ENCODE measurements around the gene FADS3.

Gene FADS3

DNA sequence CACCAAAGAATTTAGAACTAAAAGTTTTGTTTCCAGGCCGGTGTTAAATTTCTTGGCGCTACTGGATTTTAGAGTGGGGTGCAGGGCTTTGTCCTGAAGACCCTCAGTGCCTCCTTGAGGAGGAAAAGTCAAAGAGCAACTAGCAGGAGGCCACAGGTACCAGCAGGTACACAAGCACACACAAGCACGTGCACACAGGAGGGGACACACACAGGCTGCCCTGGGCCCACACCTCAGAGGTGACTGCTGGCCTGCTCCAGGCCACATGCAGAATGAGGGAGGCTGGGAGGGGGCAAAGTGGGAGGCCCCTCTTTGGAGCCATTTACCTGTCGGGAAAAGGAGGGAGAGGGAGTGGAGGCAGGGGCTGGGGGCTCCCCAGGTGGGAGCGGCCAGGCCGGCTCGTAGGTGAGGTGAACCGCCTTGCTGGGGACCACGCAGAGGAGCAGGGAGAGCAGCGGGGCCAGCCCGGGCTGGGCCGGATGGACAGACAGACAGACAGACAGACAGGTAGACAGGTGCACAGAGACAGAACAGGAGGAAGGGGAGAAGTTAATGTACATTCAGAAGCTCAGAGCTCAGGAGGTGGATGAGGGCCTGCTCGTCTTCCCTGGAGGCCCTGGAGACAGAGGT lies 13.8 kb upstream of the FADS3 start:
- Histone ChIP-seq H3K9me3 (ENCODE audit: control insufficient read depth in 1 of 2, low read length in 2 of 2) (no peaks in the 10 kb centered on the region), H3K4me1 (ENCODE audit: control insufficient read depth in 1 of 2, insufficient read depth in 2 of 2, low read length in 2 of 2) (peaks cover 4 to 13% of the 10 kb centered on the region in 2 donors)

DNA sequence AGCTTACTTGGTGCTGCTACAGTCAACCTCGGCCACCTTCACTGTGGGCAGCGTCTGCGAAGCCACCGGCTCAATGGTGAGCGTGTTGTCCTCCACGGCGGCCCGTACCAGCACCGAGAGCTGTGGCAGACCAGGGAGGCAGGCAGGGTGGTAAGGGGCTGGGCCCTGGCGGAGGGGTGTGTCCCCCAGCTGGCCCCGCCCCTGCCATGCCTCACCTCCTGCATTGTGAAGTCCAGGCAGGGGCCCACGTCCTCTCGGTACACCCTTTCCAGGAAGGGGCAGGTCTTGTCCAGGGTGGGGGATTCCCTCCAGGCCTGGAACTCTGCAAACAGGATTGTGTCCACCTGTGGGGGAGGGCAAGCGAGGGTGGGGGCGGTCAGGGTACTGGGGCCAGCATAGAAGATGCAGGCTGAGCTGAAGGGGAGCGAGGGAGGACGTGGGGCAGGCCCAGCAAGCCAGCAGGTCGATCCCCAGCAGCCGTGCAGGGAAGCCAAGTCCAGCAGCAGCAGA lies 13.2 kb upstream of the FADS3 start:
- Histone ChIP-seq H3K4me3 (ENCODE audit: low read depth in 1 of 2, low read length in 2 of 2) (no peak overlapping the region), H3K9me3 (ENCODE audit: control insufficient read depth in 1 of 2, low read length in 2 of 2) (no peaks in the 10 kb centered on the region), H3K27me3 (ENCODE audit: low read depth, low read length) (no peaks in the 10 kb centered on the region), H3K4me1 (ENCODE audit: control insufficient read depth in 1 of 2, insufficient read depth in 2 of 2, low read length in 2 of 2) (peaks cover 4 to 13% of the 10 kb centered on the region in 2 donors), H3K27ac (ENCODE audit: low read length) (no peak overlapping the region), H3K36me3 (ENCODE audit: control insufficient read depth in 1 of 2, insufficient read depth in 2 of 2, low read length in 2 of 2) (peaks cover 8 to 49% of the 10 kb centered on the region in 2 donors)

More for the DNA sequence above, 13.8 kb upstream of the FADS3 start:
- H3K36me3 ChIP-seq (ENCODE audit: control insufficient read depth in 1 of 2, insufficient read depth in 2 of 2, low read length in 2 of 2) = peaks cover 8 to 49% of the 10 kb centered on the region in 2 donors
- H3K4me3 ChIP-seq (ENCODE audit: low read depth in 1 of 2, low read length in 2 of 2) = no peak overlapping the region
- no peaks in the 10 kb centered on the region for H3K27me3 ChIP-seq (ENCODE audit: low read depth, low read length)
- H3K27ac ChIP-seq (ENCODE audit: low read length) = no peak overlapping the region

DNA sequence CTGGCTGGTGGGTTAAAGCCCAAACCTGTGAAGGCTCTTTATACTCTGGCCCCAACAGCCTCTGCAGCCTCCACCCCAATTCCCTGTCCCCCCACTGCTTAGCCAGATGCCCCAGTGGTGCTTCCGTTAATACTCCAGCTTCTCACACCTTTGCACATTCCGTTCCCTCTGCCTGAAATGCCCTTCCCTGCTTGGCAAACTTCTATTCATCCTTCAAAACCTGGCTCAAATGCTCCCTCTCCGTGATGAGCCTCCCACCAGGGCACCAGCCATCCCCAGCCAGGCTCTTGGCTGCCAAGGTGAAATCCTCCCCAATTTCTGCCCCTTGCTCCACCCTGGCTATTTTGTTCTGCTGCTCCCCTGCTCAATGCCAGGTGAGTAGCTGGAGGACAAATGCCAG lies 12.5 kb upstream of the FADS3 start:
- H3K4me1 ChIP-seq (ENCODE audit: control insufficient read depth in 1 of 2, insufficient read depth in 2 of 2, low read length in 2 of 2) = peaks cover 4 to 12% of the 10 kb centered on the region in 2 donors
- H3K4me3 ChIP-seq (ENCODE audit: low read depth in 1 of 2, low read length in 2 of 2) = no peak overlapping the region
- H3K9me3 ChIP-seq (ENCODE audit: control insufficient read depth in 1 of 2, low read length in 2 of 2) = no peaks in the 10 kb centered on the region
- no peaks in the 10 kb centered on the region for H3K27me3 ChIP-seq (ENCODE audit: low read depth, low read length)
- H3K36me3 ChIP-seq (ENCODE audit: control insufficient read depth in 1 of 2, insufficient read depth in 2 of 2, low read length in 2 of 2) = peaks cover 8 to 49% of the 10 kb centered on the region in 2 donors
- no peak overlapping the region for H3K27ac ChIP-seq (ENCODE audit: low read length)

DNA sequence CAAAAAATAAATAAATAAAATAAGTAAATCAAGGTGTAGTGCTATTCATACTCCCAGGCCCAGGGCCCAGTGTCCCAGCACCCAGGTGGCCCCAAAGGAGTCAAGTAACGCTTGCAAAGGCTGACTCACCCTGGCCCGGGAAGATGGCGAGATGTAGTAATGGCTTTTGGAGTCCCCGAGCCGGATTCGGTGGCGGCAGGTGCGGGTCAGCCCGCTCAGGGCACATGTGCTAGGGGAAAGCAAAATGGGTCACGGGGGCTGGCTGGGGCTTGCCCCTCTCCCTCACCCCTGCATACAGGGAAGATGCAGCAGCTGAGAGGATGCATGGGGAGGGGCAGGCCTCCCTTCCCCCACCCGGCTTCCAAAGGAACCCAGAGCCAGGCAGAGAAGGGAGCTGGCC lies 11.0 kb upstream of the FADS3 start:
- H3K9me3 ChIP-seq (ENCODE audit: control insufficient read depth in 1 of 2, low read length in 2 of 2) = no peaks in the 10 kb centered on the region
- H3K4me1 ChIP-seq (ENCODE audit: control insufficient read depth in 1 of 2, insufficient read depth in 2 of 2, low read length in 2 of 2) = peaks cover 0 to 13% of the 10 kb centered on the region in 2 donors
- H3K27ac ChIP-seq (ENCODE audit: low read length) = no peak overlapping the region
- H3K4me3 ChIP-seq (ENCODE audit: low read depth in 1 of 2, low read length in 2 of 2) = no peak overlapping the region
- peaks cover 3 to 46% of the 10 kb centered on the region in 2 donors for H3K36me3 ChIP-seq (ENCODE audit: control insufficient read depth in 1 of 2, insufficient read depth in 2 of 2, low read length in 2 of 2)
- H3K27me3 ChIP-seq (ENCODE audit: low read depth, low read length) = no peaks in the 10 kb centered on the region

DNA sequence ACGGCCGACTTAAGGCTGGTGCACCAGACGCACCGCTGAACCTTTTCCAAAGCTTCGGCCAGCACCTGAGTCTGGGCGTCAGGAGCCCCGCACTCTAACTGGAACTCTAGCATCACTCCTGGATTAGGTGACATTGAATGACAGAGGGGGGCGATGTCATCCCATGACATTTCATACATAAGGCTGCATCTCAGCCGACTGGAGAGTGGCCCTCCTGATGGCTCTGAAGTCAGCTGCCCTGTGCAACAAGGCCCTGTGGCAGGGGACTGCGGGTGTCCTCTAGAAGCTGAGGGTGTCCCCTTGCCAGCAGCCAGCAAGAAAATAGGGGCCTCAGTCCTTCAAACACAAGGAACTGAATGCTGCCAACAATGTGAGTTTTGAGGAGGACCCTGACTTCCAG lies 10.1 kb upstream of the FADS3 start:
- H3K36me3 ChIP-seq (ENCODE audit: control insufficient read depth in 1 of 2, insufficient read depth in 2 of 2, low read length in 2 of 2) = peaks cover 0 to 37% of the 10 kb centered on the region in 2 donors
- no peak overlapping the region for H3K27ac ChIP-seq (ENCODE audit: low read length)
- no peak overlapping the region for H3K4me3 ChIP-seq (ENCODE audit: low read depth in 1 of 2, low read length in 2 of 2)
- H3K4me1 ChIP-seq (ENCODE audit: control insufficient read depth in 1 of 2, insufficient read depth in 2 of 2, low read length in 2 of 2) = peaks cover 0 to 13% of the 10 kb centered on the region in 2 donors
- no peaks in the 10 kb centered on the region for H3K9me3 ChIP-seq (ENCODE audit: control insufficient read depth in 1 of 2, low read length in 2 of 2)
- no peaks in the 10 kb centered on the region for H3K27me3 ChIP-seq (ENCODE audit: low read depth, low read length)

DNA sequence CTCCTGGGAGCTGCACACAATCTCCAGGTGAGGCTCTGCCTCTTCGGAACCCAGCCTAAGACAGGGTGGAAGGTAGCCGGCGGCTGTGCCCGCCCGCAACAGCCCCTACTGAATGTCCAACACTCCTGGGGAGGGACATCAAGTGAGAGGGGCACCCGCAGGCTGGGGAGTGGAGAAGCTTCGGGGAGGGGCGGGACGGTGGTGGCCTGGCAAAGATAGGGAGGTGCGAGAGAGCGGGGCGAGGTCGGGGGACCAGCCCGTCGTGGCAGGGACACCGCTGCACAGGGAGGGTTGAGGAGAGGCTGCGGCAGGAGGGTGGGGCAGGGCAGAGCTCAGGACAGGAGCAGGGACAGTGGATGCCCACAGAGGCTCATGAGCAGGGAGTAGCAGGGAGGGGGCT lies 8.9 kb upstream of the FADS3 start:
- no peaks in the 10 kb centered on the region for H3K27me3 ChIP-seq (ENCODE audit: low read depth, low read length)
- no peak overlapping the region for H3K27ac ChIP-seq (ENCODE audit: low read length)
- no peak overlapping the region for H3K4me3 ChIP-seq (ENCODE audit: low read depth in 1 of 2, low read length in 2 of 2)
- peaks cover 0 to 25% of the 10 kb centered on the region in 2 donors for H3K36me3 ChIP-seq (ENCODE audit: control insufficient read depth in 1 of 2, insufficient read depth in 2 of 2, low read length in 2 of 2)
- H3K4me1 ChIP-seq (ENCODE audit: control insufficient read depth in 1 of 2, insufficient read depth in 2 of 2, low read length in 2 of 2) = peaks cover 0 to 13% of the 10 kb centered on the region in 2 donors
- no peaks in the 10 kb centered on the region for H3K9me3 ChIP-seq (ENCODE audit: control insufficient read depth in 1 of 2, low read length in 2 of 2)

DNA sequence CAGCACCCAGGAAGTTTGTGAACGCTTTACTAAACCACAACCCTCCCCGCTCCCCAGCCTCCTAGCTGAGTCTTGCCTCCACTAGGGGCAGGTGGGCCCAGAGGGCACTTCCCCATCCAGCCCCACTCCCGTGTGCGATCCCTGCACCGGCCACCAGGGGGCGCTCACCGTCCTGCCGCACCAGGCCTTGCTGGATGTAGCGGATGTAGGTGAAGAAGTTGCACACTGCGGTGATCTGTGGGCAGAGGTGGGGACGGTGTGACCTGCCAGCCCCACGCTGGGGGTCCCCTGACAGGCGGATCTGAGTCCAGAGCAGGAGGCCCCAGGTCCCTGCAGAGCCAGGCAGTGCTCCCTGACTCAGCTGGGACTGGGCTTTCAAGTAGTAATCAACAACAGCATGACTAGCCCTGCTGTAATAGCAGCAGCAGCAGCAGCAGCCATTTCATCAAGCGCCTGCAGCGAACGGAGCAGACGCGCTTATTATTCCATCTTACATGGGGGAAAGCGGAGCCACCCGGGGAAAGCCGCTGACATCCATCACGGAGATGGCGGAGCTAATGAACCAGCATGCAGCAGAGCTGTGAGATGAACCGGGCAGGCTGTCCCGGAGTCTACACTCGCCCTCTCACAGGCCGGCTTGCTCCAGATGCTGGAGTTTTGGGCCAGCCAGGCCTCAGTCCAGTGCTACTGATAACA lies 7.9 kb upstream of the FADS3 start:
- Histone ChIP-seq H3K4me3 (ENCODE audit: low read depth in 1 of 2, low read length in 2 of 2) (no peak overlapping the region), H3K27ac (ENCODE audit: low read length) (no peak overlapping the region), H3K27me3 (ENCODE audit: low read depth, low read length) (no peaks in the 10 kb centered on the region), H3K4me1 (ENCODE audit: control insufficient read depth in 1 of 2, insufficient read depth in 2 of 2, low read length in 2 of 2) (peaks cover 0 to 13% of the 10 kb centered on the region in 2 donors), H3K36me3 (ENCODE audit: control insufficient read depth in 1 of 2, insufficient read depth in 2 of 2, low read length in 2 of 2) (peaks cover 0 to 19% of the 10 kb centered on the region in 2 donors), H3K9me3 (ENCODE audit: control insufficient read depth in 1 of 2, low read length in 2 of 2) (no peaks in the 10 kb centered on the region)

DNA sequence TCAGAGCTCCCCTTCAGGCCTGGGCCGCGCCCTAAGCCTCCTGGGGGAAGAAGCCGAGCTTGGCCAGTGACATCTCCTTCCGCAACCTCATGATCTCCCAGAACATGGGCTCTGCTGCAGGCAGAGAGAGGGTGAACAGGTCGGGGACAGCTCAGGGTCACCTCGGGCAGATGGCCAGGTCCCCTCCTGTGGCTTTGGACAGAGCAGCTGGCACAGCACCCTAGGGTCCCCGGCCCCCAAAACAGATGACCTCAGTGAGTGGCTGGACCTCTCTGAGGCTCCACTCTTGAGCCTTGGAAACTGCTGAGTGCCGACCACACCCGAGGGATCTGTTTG lies 6.9 kb upstream of the FADS3 start:
- Histone ChIP-seq H3K27ac (ENCODE audit: low read length) (no peak overlapping the region), H3K27me3 (ENCODE audit: low read depth, low read length) (no peaks in the 10 kb centered on the region), H3K4me1 (ENCODE audit: control insufficient read depth in 1 of 2, insufficient read depth in 2 of 2, low read length in 2 of 2) (peaks cover 0 to 13% of the 10 kb centered on the region in 2 donors), H3K9me3 (ENCODE audit: control insufficient read depth in 1 of 2, low read length in 2 of 2) (no peaks in the 10 kb centered on the region), H3K4me3 (ENCODE audit: low read depth in 1 of 2, low read length in 2 of 2) (no peak overlapping the region), H3K36me3 (ENCODE audit: control insufficient read depth in 1 of 2, insufficient read depth in 2 of 2, low read length in 2 of 2) (peaks cover 0 to 12% of the 10 kb centered on the region in 2 donors)

DNA sequence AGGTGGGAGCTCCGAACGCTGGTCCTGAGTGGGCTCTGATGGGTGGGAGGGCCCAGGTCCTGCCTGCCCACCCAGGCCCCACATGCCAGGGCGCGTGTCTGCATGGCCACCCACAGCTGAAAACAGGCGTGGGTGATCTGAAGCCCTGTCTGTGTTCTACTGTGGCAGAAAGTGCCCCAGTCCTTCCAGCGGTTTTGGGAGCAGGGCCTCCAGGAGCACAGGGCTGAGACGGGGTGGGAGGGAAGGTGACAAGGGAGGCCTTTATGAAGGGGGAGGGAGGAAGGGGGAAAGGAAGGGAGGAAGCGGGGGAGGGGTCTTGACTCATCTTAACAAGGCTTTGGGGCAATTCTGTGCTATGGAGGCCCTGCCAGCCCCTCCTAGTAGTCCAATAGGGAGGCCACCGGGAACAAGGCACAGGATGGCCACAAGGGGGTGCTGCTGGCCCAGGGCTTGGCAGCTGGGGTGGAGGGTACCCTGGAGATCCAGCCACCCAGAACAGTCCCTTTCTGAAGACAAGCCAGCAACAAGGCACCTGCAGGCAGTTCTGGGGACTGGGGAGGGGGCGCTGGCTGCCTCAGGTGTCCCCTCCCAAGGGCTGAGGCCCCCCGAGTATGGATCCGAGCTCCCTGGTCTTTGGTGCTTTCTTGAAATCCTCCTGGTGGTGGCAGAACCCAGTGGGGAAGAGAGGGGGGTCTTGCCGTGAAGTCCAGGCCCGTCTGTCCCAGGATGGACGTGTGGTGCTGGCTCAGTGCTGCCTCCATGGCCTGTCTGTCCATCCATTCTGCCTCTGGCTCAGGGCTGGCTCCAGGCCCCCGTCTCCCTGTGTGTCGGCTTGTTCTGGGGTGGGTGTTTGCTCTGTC lies 6.3 kb upstream of the FADS3 start:
- Histone ChIP-seq H3K27ac (ENCODE audit: low read length) (no peak overlapping the region), H3K4me1 (ENCODE audit: control insufficient read depth in 1 of 2, insufficient read depth in 2 of 2, low read length in 2 of 2) (peaks cover 0 to 13% of the 10 kb centered on the region in 2 donors), H3K9me3 (ENCODE audit: control insufficient read depth in 1 of 2, low read length in 2 of 2) (no peaks in the 10 kb centered on the region), H3K36me3 (ENCODE audit: control insufficient read depth in 1 of 2, insufficient read depth in 2 of 2, low read length in 2 of 2) (peaks cover 0 to 8% of the 10 kb centered on the region in 2 donors), H3K27me3 (ENCODE audit: low read depth, low read length) (no peaks in the 10 kb centered on the region), H3K4me3 (ENCODE audit: low read depth in 1 of 2, low read length in 2 of 2) (no peak overlapping the region)

DNA sequence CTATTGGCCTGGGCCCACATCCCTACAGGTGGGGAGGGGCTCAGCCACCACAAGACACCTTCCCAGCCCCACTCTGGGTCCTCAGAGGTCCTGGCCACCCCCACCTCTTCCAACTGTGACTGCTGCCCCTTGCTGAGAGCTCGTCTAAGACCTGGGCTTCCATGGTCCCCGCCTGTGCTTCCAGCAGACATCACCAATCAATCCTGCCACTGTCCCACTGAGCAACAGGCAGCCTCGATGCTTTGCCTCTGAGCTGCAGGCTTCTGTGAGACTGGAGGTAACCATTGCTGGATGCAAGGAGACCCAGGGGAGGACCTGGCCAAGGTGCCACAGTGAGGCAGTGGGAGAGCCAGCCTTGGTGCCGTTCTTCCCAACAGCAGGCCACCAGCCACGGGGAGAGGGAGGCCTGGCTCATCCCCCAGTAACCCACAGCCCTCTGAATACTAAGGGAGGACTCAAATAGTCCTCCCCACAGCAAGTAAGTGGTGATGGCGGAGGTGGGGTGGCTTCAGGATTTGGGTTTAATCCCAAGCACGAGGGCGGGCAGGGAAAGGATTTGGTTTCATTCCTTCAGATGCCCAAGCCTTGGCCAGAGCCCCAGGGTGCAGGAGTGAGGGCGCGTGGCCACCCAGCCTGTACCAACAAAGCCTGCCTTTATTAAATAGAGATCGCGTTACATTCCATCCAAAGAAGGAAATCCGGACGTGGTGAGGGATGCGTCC lies 5.5 kb upstream of the FADS3 start:
- Histone ChIP-seq H3K27me3 (ENCODE audit: low read depth, low read length) (no peaks in the 10 kb centered on the region), H3K36me3 (ENCODE audit: control insufficient read depth in 1 of 2, insufficient read depth in 2 of 2, low read length in 2 of 2) (peaks cover 0 to 3% of the 10 kb centered on the region in 2 donors), H3K4me1 (ENCODE audit: control insufficient read depth in 1 of 2, insufficient read depth in 2 of 2, low read length in 2 of 2) (peaks cover 0 to 13% of the 10 kb centered on the region in 2 donors), H3K4me3 (ENCODE audit: low read depth in 1 of 2, low read length in 2 of 2) (no peak overlapping the region), H3K9me3 (ENCODE audit: control insufficient read depth in 1 of 2, low read length in 2 of 2) (no peaks in the 10 kb centered on the region), H3K27ac (ENCODE audit: low read length) (no peak overlapping the region)

DNA sequence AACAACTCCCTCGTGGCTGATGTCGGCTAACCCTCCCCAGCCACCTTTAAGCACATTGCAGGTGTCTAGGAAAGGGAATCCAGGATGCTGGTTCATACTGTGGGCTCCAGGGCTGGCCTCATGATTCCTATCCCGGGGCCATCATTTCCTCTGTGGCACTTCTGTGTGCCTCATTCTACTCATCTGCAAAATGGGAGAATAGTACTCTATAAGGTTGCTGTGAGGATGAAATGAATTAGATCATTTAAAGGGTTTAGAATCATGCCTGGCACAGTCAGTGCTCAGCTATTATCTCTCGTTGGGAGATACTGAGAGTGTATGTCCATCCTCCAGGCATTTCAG lies 4.3 kb upstream of the FADS3 start:
- no peak overlapping the region for H3K27ac ChIP-seq (ENCODE audit: low read length)
- H3K27me3 ChIP-seq (ENCODE audit: low read depth, low read length) = no peaks in the 10 kb centered on the region
- no peak overlapping the region for H3K4me3 ChIP-seq (ENCODE audit: low read depth in 1 of 2, low read length in 2 of 2)
- no peaks in the 10 kb centered on the region for H3K9me3 ChIP-seq (ENCODE audit: control insufficient read depth in 1 of 2, low read length in 2 of 2)
- peaks cover 0 to 16% of the 10 kb centered on the region in 2 donors for H3K4me1 ChIP-seq (ENCODE audit: control insufficient read depth in 1 of 2, insufficient read depth in 2 of 2, low read length in 2 of 2)
- no peaks in the 10 kb centered on the region for H3K36me3 ChIP-seq (ENCODE audit: control insufficient read depth in 1 of 2, insufficient read depth in 2 of 2, low read length in 2 of 2)

All from muscle layer of duodenum (tissue), 2 donors.